GM20431 (cell line): ENCODE results near the gene FAAP100.

Experiments used
- in situ Hi-C: fragments of 300-500 bp; cut with MseI, MboI; formaldehyde crosslinking; loops from one replicate; pipeline ENCODE4 v1.15.0; 2020; ENCODE audit warnings: low sequenced_read_pairs; ENCODE audit not compliant: unreplicated experiment

Gene FAAP100

GRCh38 chr17:81578038-81578441 is 25.9 kb upstream of the FAAP100 start:
- in situ Hi-C loops: no loop called here

DNA sequence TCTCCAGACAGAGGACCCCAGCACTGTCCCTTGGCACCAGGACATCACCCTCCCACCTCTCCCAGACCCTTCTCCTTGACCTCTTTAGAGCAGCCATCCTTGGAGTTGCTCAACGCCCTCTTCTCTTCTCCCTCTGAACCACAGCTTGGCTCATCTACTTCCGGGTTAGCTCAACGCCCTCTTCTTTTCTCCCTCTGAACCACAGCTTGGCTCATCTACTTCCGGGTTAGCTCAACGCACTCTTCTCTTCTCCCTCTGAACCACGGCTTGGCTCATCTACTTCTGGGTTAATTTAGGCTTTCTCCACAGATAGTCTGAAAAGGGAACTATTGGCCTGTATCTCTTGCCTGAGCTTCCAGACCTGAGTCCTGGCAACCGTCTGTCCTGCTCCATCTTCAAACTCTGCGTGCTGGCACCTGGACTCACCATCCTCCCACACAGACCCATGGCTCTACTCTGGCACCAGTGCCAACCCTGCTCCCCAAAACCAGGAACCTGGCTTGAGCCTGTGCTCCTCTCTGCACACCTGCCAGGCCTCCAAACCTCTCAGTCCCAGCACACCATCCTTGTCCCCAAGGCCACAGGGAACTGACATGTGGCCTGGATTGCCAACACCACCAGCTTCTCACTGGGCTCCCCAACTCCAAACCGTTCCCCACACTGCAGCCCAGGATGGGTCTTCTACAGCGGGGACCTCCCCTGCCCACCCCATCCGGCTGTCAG is 25.3 kb upstream of the FAAP100 start:
- in situ Hi-C loops: no loop called here

GRCh38 chr17:81576621-81577277 is 24.6 kb upstream of the FAAP100 start:
- in situ Hi-C loops: no loop called here

- in situ Hi-C loops: no loop called here
Observed at GRCh38 chr17:81575836-81576235, 23.7 kb upstream of the FAAP100 start.

GRCh38 chr17:81574643-81574956 is 22.4 kb upstream of the FAAP100 start:
- in situ Hi-C loops: no loop called here

DNA sequence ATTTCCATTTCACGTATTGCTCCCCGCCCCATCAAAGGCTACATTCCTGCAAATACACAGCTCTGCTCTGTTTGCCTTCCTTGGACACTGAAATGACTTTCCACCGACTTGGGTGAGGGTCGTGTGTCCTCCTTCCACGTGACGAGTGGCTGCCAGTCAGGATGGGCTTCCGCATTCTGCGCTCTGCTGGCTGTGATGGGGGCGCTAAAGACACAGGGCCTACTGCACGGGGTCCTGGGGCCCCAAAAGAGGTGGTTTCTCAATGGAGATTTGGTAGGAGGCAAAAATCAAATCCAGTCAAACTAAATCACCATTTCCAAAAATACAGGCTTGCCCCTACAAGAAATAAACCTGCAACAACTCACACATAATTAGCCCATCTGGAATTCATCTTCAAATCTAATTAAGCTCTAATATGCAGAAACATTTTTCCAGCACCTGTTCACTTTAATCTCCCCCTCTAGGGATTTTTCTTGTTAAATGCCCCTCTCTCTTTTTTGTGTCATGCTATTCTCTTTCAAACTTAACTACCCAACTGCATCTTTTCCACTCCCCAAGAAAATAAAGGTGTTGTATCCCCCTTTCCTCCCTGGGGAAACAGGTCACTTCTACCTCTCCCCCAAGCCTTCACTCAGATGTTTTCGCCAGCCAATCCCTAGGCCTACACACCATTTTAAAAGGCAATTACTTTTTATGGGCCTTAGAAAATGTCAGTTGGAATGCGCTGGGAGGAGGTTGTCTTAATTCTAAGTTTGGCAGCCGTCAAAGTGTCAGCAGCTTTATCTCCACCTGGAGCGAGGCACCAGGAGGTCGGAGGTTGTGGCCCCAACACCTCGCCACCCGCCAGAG is 21.9 kb upstream of the FAAP100 start:
- in situ Hi-C loops: no loop called here

DNA sequence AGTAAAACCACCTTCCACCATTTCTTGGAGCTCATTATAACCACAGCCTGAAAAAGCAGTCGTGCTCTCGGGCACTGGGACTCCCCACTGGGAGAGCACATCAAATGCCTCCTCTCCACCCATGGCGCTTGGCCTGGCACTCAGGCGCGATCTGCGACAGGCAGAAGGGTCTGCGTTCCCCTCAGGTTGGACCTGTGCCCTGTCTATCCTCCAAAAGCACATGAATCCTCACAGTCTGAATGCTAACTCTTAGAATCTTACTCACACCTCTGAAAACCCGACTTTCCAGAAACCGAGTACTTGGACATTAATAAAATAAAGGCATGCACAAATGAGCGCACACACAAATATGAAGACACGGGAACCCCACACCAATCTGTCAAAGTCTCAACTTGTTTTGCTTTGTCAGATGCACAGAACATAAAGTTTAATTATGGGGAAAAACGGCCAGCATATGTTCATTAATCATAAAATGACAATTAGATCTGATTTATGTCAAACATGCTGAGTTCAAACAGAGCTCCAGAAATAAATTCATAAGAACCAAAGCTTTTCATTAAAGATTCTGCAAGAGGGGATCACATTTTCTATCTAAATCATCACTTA is 20.5 kb upstream of the FAAP100 start:
- in situ Hi-C loops: no loop called here

DNA sequence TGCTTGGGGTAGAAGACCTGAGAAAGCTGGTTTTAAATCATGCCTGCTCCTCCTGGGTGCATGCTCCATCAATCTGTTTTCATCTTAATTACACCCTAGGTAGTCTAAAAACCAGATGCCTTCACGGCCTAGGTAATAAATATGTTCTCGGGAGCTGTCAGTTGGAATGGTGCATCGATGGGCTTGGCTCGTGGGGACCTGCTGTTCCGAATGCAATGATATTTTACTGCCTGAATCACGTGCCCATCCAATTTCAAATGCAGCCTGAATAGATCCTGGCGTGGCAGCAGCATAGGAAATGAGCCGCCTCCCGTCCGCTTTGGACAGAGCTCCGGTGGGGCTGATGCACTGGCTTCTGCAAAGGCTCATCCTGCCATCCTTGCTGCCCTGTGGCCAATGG is 18.8 kb upstream of the FAAP100 start:
- in situ Hi-C loops: no loop called here

GRCh38 chr17:81569986-81570514 is 17.9 kb upstream of the FAAP100 start:
- in situ Hi-C loops: no loop called here

- in situ Hi-C loops: no loop called here
Observed at GRCh38 chr17:81568416-81568815, 16.3 kb upstream of the FAAP100 start.

DNA sequence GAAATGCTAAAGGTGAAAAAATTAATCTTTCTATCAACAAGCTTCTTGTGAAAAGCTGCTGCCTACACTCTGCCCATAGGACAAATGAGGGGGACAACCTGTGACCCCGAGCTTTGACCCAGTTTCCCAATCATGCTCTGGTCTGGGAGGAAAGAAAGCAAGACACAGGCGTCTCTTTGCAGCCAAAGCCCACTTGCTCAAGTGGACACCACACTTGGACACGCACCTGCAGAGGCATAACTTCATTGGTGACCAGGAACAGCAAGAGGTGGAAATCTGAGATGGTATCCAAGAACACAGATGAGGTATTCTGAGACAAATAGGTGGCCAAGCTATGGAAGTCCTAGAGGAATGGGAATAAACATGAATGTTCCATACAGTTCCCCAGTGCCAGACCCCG is 15.0 kb upstream of the FAAP100 start:
- in situ Hi-C loops: no loop called here

- in situ Hi-C loops: no loop called here
Observed at GRCh38 chr17:81566461-81567126, 14.4 kb upstream of the FAAP100 start.

GRCh38 chr17:81565231-81565630 is 13.1 kb upstream of the FAAP100 start:
- in situ Hi-C loops: no loop called here

GRCh38 chr17:81564778-81565177 is 12.6 kb upstream of the FAAP100 start:
- in situ Hi-C loops: no loop called here

GRCh38 chr17:81563861-81564586 is 11.9 kb upstream of the FAAP100 start:
- in situ Hi-C loops: no loop called here

- in situ Hi-C loops: no loop called here
Observed at GRCh38 chr17:81561494-81561885, 9.3 kb upstream of the FAAP100 start.

- in situ Hi-C loops: no loop called here
Observed at GRCh38 chr17:81558941-81559806, 7.0 kb upstream of the FAAP100 start.

GRCh38 chr17:81558115-81558468 is 5.9 kb upstream of the FAAP100 start:
- in situ Hi-C loops: no loop called here
